Ovary (tissue), 3 donors: Measurements from ENCODE around the gene PDE7B.

Experiments used
- POLR2A ChIP-seq: fragments of 450-650 bp; IDR thresholded peaks from one replicate; pipeline ENCODE4 v1.6.1; 2017; ENCODE audit warnings: antibody characterized with exemption, mild to moderate bottlenecking, moderate library complexity
- TF ChIP-seq, protein P1 (sequence below), 3 donors: fragments of 450-650 bp in 2 of 3; fragments of 200-600 bp in 1 of 3; IDR thresholded peaks; one replicate each; pipeline versions ENCODE4 v1.5.1 to v1.8.0; 2016 to 2022; ENCODE audit warnings: antibody characterized with exemption in 3 of 3, mild to moderate bottlenecking in 1 of 3
- donor health status: DM: no; HTN: no; CAD: no.

DNA sequence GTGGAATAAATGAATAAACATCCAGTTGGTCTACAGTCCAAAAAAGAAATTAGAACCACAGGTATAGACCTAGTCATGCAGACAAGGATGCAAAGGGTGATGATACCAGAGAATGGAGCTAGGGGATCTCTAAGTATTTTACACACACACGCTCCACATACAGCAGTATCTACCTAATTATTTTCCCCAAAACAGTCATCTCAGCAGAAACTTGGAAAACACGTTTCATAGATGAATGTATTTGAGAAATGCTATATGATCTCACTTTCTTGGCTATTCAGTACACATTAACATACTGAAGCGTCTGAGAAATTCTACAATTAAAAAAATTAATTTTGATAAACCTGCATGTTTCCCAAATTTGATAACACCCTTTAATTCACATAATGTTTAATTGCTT lies 243.3 kb downstream of the PDE7B start:
- TF ChIP-seq, protein P1, sequence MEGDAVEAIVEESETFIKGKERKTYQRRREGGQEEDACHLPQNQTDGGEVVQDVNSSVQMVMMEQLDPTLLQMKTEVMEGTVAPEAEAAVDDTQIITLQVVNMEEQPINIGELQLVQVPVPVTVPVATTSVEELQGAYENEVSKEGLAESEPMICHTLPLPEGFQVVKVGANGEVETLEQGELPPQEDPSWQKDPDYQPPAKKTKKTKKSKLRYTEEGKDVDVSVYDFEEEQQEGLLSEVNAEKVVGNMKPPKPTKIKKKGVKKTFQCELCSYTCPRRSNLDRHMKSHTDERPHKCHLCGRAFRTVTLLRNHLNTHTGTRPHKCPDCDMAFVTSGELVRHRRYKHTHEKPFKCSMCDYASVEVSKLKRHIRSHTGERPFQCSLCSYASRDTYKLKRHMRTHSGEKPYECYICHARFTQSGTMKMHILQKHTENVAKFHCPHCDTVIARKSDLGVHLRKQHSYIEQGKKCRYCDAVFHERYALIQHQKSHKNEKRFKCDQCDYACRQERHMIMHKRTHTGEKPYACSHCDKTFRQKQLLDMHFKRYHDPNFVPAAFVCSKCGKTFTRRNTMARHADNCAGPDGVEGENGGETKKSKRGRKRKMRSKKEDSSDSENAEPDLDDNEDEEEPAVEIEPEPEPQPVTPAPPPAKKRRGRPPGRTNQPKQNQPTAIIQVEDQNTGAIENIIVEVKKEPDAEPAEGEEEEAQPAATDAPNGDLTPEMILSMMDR (IDR thresholded peaks at IDR 0.05) = no peak
- no peak for TF ChIP-seq POLR2A
